Fibroblast of skin of left quadriceps (primary cell): ENCODE measurements around the gene ATP8A2.

Source experiments
- DNase-seq, 2 experiments: peaks; one replicate each; pipeline ENCODE4 v3.0.0-alpha.2; 2013; ENCODE audit warnings: low read depth in 2 of 2

ATP8A2 gene

GRCh38 chr13:25958986-25959385 is 587.2 kb downstream of the ATP8A2 start:
- no peak for DNase-seq

GRCh38 chr13:25961294-25961693 is 589.5 kb downstream of the ATP8A2 start:
- DNase-seq, result no peak

- peak; percentile 20 to 22 for DNase-seq
Measured at GRCh38 chr13:25963674-25964073, 591.9 kb downstream of the ATP8A2 start.

GRCh38 chr13:25965596-25965995 is 593.8 kb downstream of the ATP8A2 start:
- DNase-seq, result no peak

GRCh38 chr13:25966086-25966485 is 594.3 kb downstream of the ATP8A2 start:
- DNase-seq, result no peak

- no peak for DNase-seq
Measured at GRCh38 chr13:25967144-25967543, 595.4 kb downstream of the ATP8A2 start.

GRCh38 chr13:25971047-25971446 is 599.3 kb downstream of the ATP8A2 start:
- DNase-seq, result no peak

GRCh38 chr13:25971459-25972145 is 599.8 kb downstream of the ATP8A2 start:
- no peak for DNase-seq

- DNase-seq, result no peak
Measured at GRCh38 chr13:25973085-25973484, 601.3 kb downstream of the ATP8A2 start.

- DNase-seq, result no peak
Measured at GRCh38 chr13:25973576-25973975, 601.8 kb downstream of the ATP8A2 start.

GRCh38 chr13:25977216-25977615 is 605.4 kb downstream of the ATP8A2 start:
- no peak for DNase-seq

- DNase-seq, result no peak
Measured at GRCh38 chr13:25977671-25978070, 605.9 kb downstream of the ATP8A2 start.

- DNase-seq, result no peak
Measured at GRCh38 chr13:25978961-25979360, 607.2 kb downstream of the ATP8A2 start.

GRCh38 chr13:25979371-25979770 is 607.6 kb downstream of the ATP8A2 start:
- no peak for DNase-seq

- no peak for DNase-seq
Measured at GRCh38 chr13:25980255-25980654, 608.5 kb downstream of the ATP8A2 start.

GRCh38 chr13:25981060-25981459 is 609.3 kb downstream of the ATP8A2 start:
- no peak for DNase-seq

- no peak for DNase-seq
Measured at GRCh38 chr13:25982907-25983306, 611.1 kb downstream of the ATP8A2 start.

- no peak for DNase-seq
Measured at GRCh38 chr13:25987987-25988386, 616.2 kb downstream of the ATP8A2 start.

- no peak for DNase-seq
Measured at GRCh38 chr13:25988661-25989060, 616.9 kb downstream of the ATP8A2 start.

- DNase-seq, result peak; percentile 6 to 7
Measured at GRCh38 chr13:25990801-25991200, 619.0 kb downstream of the ATP8A2 start.

- no peak for DNase-seq
Measured at GRCh38 chr13:25992076-25992475, 620.3 kb downstream of the ATP8A2 start.

GRCh38 chr13:26007261-26008125 is 635.7 kb downstream of the ATP8A2 start:
- DNase-seq, result no peak
